ENCODE measurements around the gene KRT38. TPM values are rescaled to one million over a fixed set of nuclear protein-coding genes. Genes with fewer than 3 reads are reported as not detected.

Gene KRT38
- total and polyA plus RNA-seq, 2 of the 8 experiments (the other 6 are each of a cell fraction or from before 2014, with no cell fraction given): not detected

GRCh38 chr17:41437254-41437653 is 3.5 kb downstream of the KRT38 start:
- Histone ChIP-seq H3K9me3 (ENCODE audit: insufficient read depth in 2 of 2, low read depth in 1 of 2, low read length in 1 of 2) (no peaks in the 10 kb centered on the region; a peak in 1 of 4 replicates), H2BK20ac (ENCODE audit: low read length) (no peak overlapping the region), H3K79me1 (ENCODE audit: low read depth, low read length) (no peaks in the 10 kb centered on the region), H3K23ac (ENCODE audit: insufficient read length) (no peak overlapping the region), H2BK12ac (ENCODE audit: low read depth, low read length) (no peak overlapping the region), H4K5ac (ENCODE audit: insufficient read length, low read depth, low read length) (no peak overlapping the region), H3K4me2 (ENCODE audit: insufficient read depth in 1 of 2, low read depth in 2 of 2, low read length in 2 of 2) (no peak overlapping the region), H3K4ac (replicated peaks; ENCODE audit: insufficient read length, low read depth, low read length) (no peak overlapping the region), H3K4me3 (ENCODE audit: extremely low read depth in 1 of 4, insufficient read depth in 2 of 4, low read depth in 3 of 4, low read length in 4 of 4) (no peak overlapping the region), H3K9ac (replicated peaks in 1 of 4; ENCODE audit: extremely low read depth in 1 of 4, low read depth in 3 of 4, low read length in 3 of 4) (no peak overlapping the region), H4K20me1 (replicated peaks in 1 of 2; ENCODE audit: control insufficient read depth in 1 of 2, insufficient read depth in 2 of 2, low read length in 2 of 2) (no peaks in the 10 kb centered on the region), H2AFZ (ENCODE audit: low read length) (no peak overlapping the region), H3K14ac (ENCODE audit: insufficient read length) (no peak overlapping the region), H3K18ac (ENCODE audit: extremely low read depth, low read length) (no peak overlapping the region), H3K27me3 (replicated peaks in 1 of 4; ENCODE audit: control insufficient read depth in 3 of 4, extremely low read depth in 1 of 4, insufficient read depth in 3 of 4, low read length in 3 of 4) (no peaks in the 10 kb centered on the region), H4K8ac (ENCODE audit: extremely low read depth, insufficient read depth, low read length) (no peak overlapping the region), H3K4me1 (replicated peaks in 1 of 4; ENCODE audit: control insufficient read depth in 3 of 4, insufficient read depth in 4 of 4, low read length in 3 of 4) (no peaks in the 10 kb centered on the region), H3K23me2 (ENCODE audit: low read depth, low read length) (no peaks in the 10 kb centered on the region), H2BK15ac (ENCODE audit: low read length) (no peak overlapping the region), H3K36me3 (ENCODE audit: control insufficient read depth in 2 of 4, insufficient read depth in 4 of 4, low read length in 3 of 4) (no peaks in the 10 kb centered on the region), H3K56ac (replicated peaks; ENCODE audit: insufficient read length, low read depth, low read length) (no peak overlapping the region), H4K91ac (replicated peaks; ENCODE audit: insufficient read length, low read length) (no peak overlapping the region), H3K79me2 (ENCODE audit: control insufficient read depth in 1 of 2, insufficient read depth in 2 of 2, low read length in 2 of 2) (no peaks in the 10 kb centered on the region), H3K27ac (ENCODE audit: low read depth, low read length) (no peak overlapping the region), H2BK120ac (replicated peaks; ENCODE audit: low read depth, low read length) (no peak overlapping the region), H2BK5ac (ENCODE audit: low read depth, low read length) (no peak overlapping the region), H2AK5ac (ENCODE audit: low read depth, low read length) (no peak overlapping the region)
- WGBS, 2 experiments (ENCODE audit: extremely low coverage in 1 of 2, insufficient coverage in 1 of 2, insufficient read length in 1 of 2, insufficient replicate concordance in 2 of 2, low coverage in 1 of 2, low lambda C conversion rate in 2 of 2, missing lambda C conversion rate in 1 of 2): 86% methylated on average over 7 of the region's 7 CpGs; no CpG with 5 or more reads in 1 of the 2 experiments
- TF ChIP-seq NANOG (IDR thresholded peaks at IDR 0.05; ENCODE audit: insufficient read depth, low read depth, low read length, poor library complexity, severe bottlenecking) (no peak), BACH1 (IDR thresholded peaks at IDR 0.05; ENCODE audit: low read length) (no peak), SIX5 (IDR thresholded peaks at IDR 0.05; ENCODE audit: low read depth, low read length) (no peak), MAX (IDR thresholded peaks at IDR 0.05) (no peak), CTCF (IDR thresholded peaks at IDR 0.05; ENCODE audit: control extremely low read depth in 1 of 3, insufficient read depth in 1 of 3, low read depth in 1 of 3, low read length in 3 of 3) (no peak), YY1 (IDR thresholded peaks at IDR 0.05; ENCODE audit: low read depth, low read length) (no peak), CEBPB (IDR thresholded peaks at IDR 0.05; ENCODE audit: low read depth, low read length) (no peak), E2F6 (IDR thresholded peaks at IDR 0.05) (no peak), SUZ12 (IDR thresholded peaks at IDR 0.05; ENCODE audit: low read length) (no peak), CHD2 (IDR thresholded peaks at IDR 0.05; ENCODE audit: low read length) (no peak), TAF1 (IDR thresholded peaks at IDR 0.05; ENCODE audit: low read depth, low read length) (no peak)
- FAIRE-seq: no peak
- ChIA-PET POLR2A (ENCODE audit: partially characterized antibody) (no interaction called here), CTCF (ENCODE audit: partially characterized antibody) (no interaction called here)
- no peak for DNase-seq (ENCODE audit: low read depth in 1 of 2, low spot score in 2 of 2)

All from H1 (cell line).